ENCODE measurements around the gene DRG2.

DRG2 gene

GRCh38 chr17:18076936-18077335 is 10.8 kb upstream of the DRG2 start:
- no peak for DNase-seq (ENCODE audit: low read depth)

GRCh38 chr17:18079543-18079942 is 8.2 kb upstream of the DRG2 start:
- DNase-seq (ENCODE audit: low read depth), result no peak

DNA sequence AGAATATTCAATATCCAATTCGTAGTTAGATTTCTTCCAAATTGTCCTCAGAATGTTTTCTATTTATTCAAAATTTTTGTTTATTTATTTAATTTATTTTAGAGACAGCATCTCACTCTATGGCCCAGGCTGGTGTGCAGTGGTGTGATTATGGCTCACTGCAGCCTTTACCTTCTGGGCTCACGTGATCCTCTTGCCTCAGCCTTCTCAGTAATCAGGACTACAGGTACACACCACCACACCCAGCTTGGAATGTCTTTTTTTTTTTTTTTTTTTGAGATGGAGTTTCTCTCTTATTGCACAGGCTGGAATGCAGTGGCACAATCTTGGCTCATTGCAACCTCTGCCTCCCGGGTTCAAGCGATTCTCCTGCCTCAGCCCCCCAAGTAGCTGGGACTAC is 3.5 kb upstream of the DRG2 start:
- DNase-seq (ENCODE audit: low read depth), result no peak

DNA sequence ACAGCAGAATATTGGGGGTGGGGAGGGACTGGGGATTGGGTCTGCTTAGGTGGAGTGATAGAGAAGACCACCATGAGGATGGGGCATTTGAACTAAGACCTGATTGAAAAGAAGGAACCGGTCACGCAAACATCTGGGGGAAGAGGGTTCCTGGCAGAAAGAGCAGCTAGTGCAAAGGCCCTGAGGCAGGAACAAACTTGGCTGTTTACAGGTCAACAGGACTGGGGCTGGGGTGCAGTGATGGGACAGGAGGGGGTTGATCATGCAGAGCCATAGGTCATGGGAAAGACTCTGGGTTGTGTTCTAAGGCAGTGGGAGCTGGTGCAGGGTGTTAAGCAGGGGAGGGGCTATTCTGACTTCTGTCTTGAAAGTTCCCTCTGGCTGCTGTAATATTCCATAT is 1.9 kb downstream of the DRG2 start:
- no peak for DNase-seq (ENCODE audit: low read depth)

DNA sequence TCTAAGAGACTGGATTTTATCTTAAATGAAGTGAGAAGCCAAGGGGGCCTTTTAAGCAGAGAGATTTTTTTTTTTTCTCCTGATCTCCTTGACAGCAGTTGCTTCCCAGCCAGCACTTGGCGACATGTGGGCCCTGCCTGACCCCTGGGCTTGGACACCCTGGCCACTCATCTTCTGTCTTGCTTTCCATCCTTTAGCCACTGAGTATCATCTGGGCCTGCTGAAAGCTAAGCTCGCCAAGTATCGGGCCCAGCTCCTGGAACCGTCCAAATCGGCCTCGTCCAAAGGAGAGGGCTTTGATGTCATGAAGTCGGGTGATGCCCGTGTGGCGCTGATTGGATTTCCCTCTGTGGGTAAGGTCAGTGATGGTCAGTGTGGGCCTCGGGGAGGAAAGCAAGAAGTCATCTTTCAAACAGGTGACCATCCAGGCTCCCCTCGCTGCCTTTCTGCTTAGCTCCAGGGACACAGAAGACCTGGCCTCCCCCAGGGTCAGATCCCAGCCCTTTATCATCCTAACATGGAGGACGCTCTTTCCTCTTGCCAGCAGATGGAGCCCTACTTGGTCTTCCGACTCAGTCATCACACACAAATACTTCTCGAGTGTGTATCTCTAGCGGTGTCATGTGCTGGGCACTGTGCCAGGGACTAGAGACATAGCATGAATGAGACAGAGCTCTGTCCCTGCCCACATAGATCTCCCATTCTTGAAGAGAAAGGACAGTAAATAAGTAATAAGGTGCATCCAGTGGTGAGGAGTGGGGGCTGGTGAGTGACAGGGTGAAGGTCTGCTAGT is 6.1 kb downstream of the DRG2 start:
- DNase-seq (ENCODE audit: low read depth), result peak; percentile 30

DNA sequence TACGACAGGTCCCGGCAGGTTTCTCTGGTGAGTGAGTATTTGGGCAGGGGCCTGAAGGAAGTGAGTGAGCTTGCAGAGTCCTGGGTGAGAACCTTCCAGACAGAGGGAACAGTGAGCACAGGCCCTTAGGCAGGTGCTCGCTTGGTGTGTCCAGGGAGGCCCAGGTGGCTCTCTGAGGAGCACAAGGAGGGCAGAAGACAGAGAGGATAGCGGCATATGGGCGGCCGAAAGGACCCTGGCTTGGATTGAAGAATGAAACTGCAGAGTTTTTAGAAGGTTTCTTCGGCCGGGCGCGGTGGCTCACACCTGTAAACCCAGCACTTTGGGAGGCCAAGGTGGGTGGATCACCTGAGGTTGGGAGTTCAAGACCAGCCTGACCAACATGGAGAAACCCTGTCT is 6.7 kb downstream of the DRG2 start:
- DNase-seq (ENCODE audit: low read depth), result no peak

GRCh38 chr17:18099516-18099915 is 11.8 kb downstream of the DRG2 start:
- no peak for DNase-seq (ENCODE audit: low read depth)

DNA sequence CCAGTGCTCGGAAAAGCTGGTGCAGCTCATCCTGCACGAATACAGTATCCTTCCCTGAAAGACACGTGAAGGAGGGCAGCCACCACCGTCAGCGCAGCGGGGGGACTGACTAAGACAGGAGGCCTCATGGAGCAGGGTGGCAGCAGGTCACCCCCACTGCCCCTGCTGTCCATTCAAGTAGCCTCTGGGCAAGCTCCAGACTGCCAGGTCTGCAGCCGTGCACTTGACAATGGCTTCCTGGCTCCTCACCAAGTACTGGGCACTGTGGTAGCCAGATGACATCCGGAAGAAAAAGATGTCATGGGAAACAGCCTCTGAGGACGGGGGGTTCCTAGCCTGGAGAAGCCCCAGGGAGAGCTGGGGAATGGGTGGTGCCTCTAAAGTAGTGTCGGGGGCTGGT is 12.9 kb downstream of the DRG2 start:
- no peak for DNase-seq (ENCODE audit: low read depth)

DNA sequence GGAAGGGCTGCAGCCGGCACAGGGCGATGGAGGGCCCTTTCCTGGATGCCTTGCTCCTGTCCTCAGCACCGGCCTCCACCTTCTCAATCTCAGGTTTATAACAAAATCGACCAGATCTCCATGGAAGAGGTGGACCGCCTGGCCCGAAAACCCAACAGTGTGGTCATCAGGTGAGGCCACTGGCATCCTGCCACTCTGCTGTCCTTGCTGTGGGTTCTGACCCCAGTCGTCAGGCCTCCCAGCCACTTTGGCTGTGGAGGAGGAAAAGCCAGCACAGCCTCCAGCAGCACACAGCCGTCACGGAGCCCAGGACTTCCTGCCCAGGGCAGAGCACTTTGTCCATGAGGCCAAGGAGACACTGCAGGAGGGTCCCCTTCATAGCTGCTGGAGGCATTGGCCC is 14.1 kb downstream of the DRG2 start:
- no peak for DNase-seq (ENCODE audit: low read depth)

DNA sequence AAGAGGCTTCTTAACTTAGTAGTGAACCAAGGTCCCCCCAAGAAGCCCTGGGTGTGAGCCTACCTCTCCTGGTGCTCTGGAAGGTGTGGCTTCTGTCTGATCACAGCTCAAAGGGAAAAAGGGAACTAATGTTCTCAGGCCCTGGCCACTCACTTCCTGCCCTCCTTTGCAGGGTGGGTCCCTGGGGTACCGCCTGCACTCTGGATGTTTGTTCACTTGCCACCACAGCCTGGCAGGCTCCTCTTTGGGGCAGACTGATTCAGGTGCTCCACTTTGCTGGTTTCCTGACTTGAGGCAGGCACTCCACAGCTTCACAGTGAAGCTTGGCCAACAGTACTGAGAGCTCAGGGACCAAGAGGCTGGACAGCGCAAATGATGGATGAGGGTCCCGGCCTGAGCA is 14.9 kb downstream of the DRG2 start:
- DNase-seq (ENCODE audit: low read depth), result no peak

GRCh38 chr17:18105027-18105426 is 17.3 kb downstream of the DRG2 start:
- DNase-seq (ENCODE audit: low read depth), result no peak

- no peak for DNase-seq (ENCODE audit: low read depth)
Measured at GRCh38 chr17:18105595-18105994, 17.8 kb downstream of the DRG2 start.

GRCh38 chr17:18106211-18106610 is 18.5 kb downstream of the DRG2 start:
- DNase-seq (ENCODE audit: low read depth), result no peak

GRCh38 chr17:18107061-18107790 is 19.5 kb downstream of the DRG2 start:
- DNase-seq (ENCODE audit: low read depth), result no peak

DNA sequence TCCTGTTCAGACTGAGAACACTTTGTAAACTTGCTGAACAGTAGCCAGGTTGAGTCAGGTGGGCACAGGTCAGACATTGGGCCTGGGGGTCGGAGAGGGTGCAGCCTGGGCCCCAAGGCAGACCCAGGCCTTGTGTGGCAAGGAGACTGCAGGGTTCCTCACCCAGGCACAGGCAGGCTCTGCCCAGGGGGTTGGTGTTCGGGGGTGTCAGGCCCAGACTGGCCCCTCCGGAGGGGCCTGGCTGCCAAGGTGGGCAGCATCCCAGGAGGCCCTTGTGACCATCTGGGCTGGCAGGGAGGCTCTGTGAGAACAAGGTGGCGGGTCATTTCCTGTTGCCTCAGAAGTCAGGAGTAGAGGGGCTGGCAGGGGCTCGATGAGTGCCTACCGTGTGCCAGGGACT is 20.2 kb downstream of the DRG2 start:
- DNase-seq (ENCODE audit: low read depth), result no peak

DNA sequence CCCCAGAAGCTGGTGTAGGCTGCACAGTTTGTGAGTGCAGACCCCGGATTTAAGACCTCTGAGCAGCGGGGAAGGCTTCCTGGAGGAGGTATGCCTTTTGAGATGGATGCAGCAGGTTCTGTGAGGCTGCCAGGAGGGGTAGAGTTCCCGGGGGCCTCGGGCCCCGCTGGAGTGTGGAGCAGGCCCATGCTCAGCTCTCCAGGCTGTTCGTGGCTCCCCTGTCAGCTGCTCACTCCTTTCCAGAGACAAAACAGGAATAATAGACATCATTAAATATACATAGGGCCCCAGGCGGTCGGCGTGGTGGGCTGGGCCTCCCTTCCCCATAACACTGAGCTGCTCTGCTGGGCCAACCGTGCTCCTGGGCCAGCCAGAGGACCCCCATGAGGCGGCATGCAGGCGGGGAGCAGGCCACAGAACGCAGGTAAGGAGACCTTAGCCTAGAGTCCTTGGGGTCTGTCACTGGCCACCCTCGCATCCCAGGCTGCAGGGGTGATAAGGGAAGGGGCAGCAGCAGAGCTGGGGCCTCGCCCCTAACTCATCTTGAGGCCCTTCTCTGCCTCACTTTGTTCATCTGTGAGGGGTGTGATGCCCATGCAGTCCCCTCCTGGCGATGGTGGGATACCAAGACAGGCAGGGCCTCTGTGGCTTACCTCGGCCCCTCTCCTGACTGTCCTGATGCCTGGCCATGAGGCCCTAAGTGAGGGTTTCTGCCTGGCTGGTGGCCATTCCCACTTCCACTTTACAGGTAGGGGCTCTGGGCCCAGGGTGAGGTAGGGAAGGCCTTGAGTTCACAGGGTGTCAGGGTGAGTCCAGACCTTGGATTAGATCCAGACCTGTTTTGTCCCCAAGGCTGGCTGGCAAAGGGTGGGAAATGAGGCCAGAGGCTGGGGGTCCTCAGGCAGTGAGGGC is 20.9 kb downstream of the DRG2 start, which contains the start of gene MYO15A:
Gene MYO15A (plus strand): TSS at position 356 of the 912 bp plus-strand sequence. CDS start 10,045 bp downstream, outside the sequence.
- no peak for DNase-seq (ENCODE audit: low read depth)

DNA sequence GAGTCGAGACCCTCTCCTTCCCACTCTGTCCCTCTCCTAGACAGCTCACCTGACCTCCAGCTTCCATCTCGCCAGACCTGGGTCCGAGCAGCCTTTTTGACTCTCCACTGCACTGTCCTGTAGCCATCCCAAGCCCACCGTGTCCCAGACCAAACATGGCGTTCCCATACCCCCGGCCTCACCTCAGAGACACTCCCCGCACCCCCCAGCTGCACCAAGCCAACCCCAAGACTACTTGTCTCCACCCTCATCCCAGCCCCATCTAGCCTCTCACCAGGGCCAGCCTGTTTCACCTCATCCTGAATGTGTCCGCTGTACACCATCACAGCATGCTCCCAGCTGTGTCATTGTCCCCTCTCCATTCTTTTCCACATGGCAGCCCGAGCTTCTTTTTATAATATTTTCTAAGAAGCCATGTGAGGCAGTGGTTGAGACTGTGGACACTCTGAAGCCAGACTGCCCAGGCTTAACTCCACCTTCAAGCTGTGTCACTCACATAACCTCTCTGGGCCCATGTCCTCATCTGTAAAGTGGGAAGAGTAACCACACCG is 22.3 kb downstream of the DRG2 start:
- DNase-seq (ENCODE audit: low read depth), result no peak

DNA sequence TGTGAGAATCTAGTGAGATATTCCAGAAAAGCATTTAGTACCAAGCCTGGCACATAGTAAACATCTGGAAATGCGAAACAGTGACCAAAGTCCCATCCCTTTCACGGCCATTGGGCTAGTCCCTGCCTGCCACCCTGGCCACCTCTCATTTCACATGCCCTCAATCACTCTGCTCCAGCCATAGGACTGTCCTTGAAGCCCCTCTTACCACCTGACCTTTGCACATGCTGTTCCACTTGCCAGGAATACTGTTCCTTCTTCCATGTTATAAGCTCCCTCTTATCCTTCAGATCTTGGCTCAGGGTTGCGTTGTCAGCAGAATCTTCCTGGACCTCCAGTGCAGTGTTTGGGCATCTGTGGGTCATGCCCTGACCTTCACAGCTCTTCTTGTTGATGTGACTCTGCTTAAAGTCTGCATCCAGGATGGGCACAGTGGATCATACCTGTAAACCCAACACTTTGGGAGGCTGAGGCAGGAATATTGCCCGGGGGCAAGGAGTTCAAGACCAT is 22.9 kb downstream of the DRG2 start:
- no peak for DNase-seq (ENCODE audit: low read depth)

GRCh38 chr17:18111330-18111971 is 23.7 kb downstream of the DRG2 start:
- DNase-seq (ENCODE audit: low read depth), result no peak

DNA sequence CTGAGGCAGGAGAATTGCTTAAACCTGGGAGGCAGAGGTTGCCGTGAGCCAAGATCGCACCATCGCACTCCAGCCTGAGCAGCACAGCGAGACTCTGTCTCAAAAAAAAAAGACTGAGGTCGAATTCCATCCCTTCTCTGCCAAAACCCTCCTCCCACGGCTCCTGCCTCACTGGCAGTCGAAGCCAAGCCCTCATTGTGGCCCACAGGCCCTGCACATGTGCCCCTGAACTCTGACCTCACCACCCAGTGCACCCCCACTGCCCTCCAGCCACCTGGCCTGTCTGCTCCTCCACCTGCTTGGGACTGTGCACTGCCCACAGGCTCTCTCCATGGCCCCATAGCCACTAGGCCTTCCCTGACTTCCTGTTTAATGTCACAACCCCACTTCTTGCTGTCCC is 27.8 kb downstream of the DRG2 start:
- DNase-seq (ENCODE audit: low read depth), result no peak

DNA sequence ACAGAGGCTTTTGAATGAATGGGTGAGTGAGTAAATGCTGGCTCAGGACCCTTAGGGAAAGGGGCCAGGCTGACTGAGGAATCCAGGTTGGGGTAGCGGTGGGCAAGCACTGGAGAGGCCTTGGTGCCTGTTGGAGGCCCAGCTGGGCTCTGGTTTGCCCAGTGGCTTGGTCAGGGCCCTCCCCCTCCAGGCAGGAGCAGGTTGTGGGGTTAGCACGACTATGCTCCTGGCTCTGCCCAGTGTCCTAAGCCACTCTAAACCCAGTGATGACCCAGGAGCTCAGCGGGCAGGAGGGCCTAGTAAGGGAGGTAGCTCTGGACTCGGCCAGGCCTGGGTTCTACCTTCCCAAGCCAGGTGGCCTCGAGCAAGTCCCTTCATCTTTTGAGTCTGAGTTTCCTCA is 28.3 kb downstream of the DRG2 start:
- DNase-seq (ENCODE audit: low read depth), result no peak

Data from GM04504 (cell line).